Neural crest cell (in vitro differentiated cells): ENCODE data around the gene GLG1. TPM values are rescaled to one million over a fixed set of nuclear protein-coding genes. Genes with fewer than 3 reads are reported as not detected.

Experiments used
- DNase-seq: peaks from one replicate; pipeline ENCODE4 v3.0.0; 2021; ENCODE audit warnings: low read depth, mixed read lengths, low spot score
- H3K27ac Mint-ChIP-seq: one replicate; pipeline ENCODE4 v1.8.0; 2021; ENCODE audit warnings: mild to moderate bottlenecking, mixed read lengths; ENCODE audit not compliant: unreplicated experiment
- H3K27me3 Mint-ChIP-seq: 2 replicates; pipeline ENCODE4 v1.8.0; 2021; ENCODE audit warnings: low read depth, mild to moderate bottlenecking, mixed read lengths
- H3K36me3 Mint-ChIP-seq: 2 replicates; pipeline ENCODE4 v1.8.0; 2021; ENCODE audit warnings: low read depth, mild to moderate bottlenecking, mixed read lengths
- H3K4me1 Mint-ChIP-seq: 2 replicates; pipeline ENCODE4 v1.8.0; 2021; ENCODE audit warnings: mixed read lengths
- H3K4me3 Mint-ChIP-seq: one replicate; pipeline ENCODE4 v1.8.0; 2021; ENCODE audit warnings: mild to moderate bottlenecking, mixed read lengths
- H3K9me3 Mint-ChIP-seq: 2 replicates; pipeline ENCODE4 v1.8.0; 2021; ENCODE audit warnings: mixed read lengths
- CTCF ChIP-seq: fragments of 200-600 bp; sonication (generic); conservative IDR thresholded peaks from 2 replicates; pipeline ENCODE4 v1.5.0; 2021; ENCODE audit warnings: antibody characterized with exemption, mild to moderate bottlenecking
- total RNA-seq: library from RNA; stranded (reverse); gene quantifications from 2 replicates; pipeline ENCODE4 v1.2.1, GENCODE V29; 2021

The GLG1 gene
- total RNA-seq, 1 donor from 2014 or later = 117 TPM

GRCh38 chr16:74565378-74565777 lies 41.5 kb downstream of the GLG1 start:
- Mint-ChIP-seq H3K27me3 (no peaks in the 10 kb centered on the region), H3K4me1 (peaks cover 22% of the 10 kb centered on the region), H3K9me3 (no peaks in the 10 kb centered on the region), H3K27ac (no peak overlapping the region), H3K36me3 (no peaks in the 10 kb centered on the region), H3K4me3 (no peak overlapping the region)
- DNase-seq = no peak
- no peak for TF ChIP-seq CTCF

GRCh38 chr16:74564451-74564984 lies 42.4 kb downstream of the GLG1 start:
- no peak for DNase-seq
- Mint-ChIP-seq H3K36me3 (no peaks in the 10 kb centered on the region), H3K9me3 (no peaks in the 10 kb centered on the region), H3K27me3 (no peaks in the 10 kb centered on the region), H3K4me1 (peaks cover 22% of the 10 kb centered on the region), H3K4me3 (no peak overlapping the region), H3K27ac (no peak overlapping the region)
- no peak for TF ChIP-seq CTCF

- TF ChIP-seq CTCF = no peak
- no peak overlapping the region for H3K4me3 Mint-ChIP-seq
- no peaks in the 10 kb centered on the region for H3K27me3 Mint-ChIP-seq
- peaks cover 22% of the 10 kb centered on the region for H3K4me1 Mint-ChIP-seq
- no peaks in the 10 kb centered on the region for H3K9me3 Mint-ChIP-seq
- no peaks in the 10 kb centered on the region for H3K36me3 Mint-ChIP-seq
- H3K27ac Mint-ChIP-seq = peak overlapping the region; percentile 19
- DNase-seq = no peak
These were observed 43.1 kb downstream of the GLG1 start for GRCh38 chr16:74563828-74564263.

- Mint-ChIP-seq H3K27me3 (no peaks in the 10 kb centered on the region), H3K27ac (no peak overlapping the region)
- no peak for TF ChIP-seq CTCF
These were observed 44.8 kb downstream of the GLG1 start for GRCh38 chr16:74562117-74562516.

GRCh38 chr16:74561626-74562025 lies 45.3 kb downstream of the GLG1 start:
- H3K27me3 Mint-ChIP-seq = no peaks in the 10 kb centered on the region
- no peak for DNase-seq
- no peak overlapping the region for H3K27ac Mint-ChIP-seq
- no peaks in the 10 kb centered on the region for H3K36me3 Mint-ChIP-seq
- no peak overlapping the region for H3K4me3 Mint-ChIP-seq
- no peaks in the 10 kb centered on the region for H3K9me3 Mint-ChIP-seq
- H3K4me1 Mint-ChIP-seq = peaks cover 13% of the 10 kb centered on the region
- TF ChIP-seq CTCF = no peak

More at GRCh38 chr16:74562117-74562516, 44.8 kb downstream of the GLG1 start:
- no peaks in the 10 kb centered on the region for H3K36me3 Mint-ChIP-seq
- peaks cover 18% of the 10 kb centered on the region for H3K4me1 Mint-ChIP-seq
- no peaks in the 10 kb centered on the region for H3K9me3 Mint-ChIP-seq
- no peak overlapping the region for H3K4me3 Mint-ChIP-seq
- DNase-seq = no peak
